ENCODE data around the gene ZNF500.
A peak's percentile ranks its signal among the peaks of the same experiment; 100 is the strongest.
"Not testable (repeated sequence)": the region's sequence is repeated elsewhere in the genome, so short reads cannot be mapped to it uniquely, and the experiment has no call there.

ZNF500 gene

DNA sequence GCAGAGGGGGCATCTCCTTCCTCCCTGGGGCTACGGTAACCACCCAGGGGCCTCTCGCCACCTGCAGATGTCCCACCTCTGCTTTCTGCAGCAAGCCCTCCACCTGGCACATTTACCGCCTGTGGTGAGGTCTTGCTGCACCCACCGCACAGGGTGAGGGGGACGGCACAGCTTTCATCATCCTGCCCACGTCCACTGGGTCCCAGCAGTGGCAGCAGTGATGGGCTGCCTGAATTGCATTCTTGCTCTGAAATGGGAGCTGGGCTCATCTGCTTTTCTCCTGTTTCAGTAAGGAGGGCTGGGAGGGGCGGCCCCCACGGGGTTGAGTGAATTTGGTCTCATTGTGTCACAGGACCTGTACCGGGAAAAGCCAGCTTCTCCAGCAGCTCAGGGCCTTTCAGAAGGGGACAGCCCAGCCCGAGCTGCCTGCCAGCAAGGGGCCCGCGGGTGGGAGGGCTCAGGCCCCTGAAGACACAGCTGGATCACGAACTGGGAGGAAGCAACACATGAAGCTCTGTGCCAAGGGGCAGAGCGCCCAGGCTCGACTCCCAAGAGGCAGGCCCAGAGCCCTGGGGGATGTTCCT lies 19.9 kb downstream of the ZNF500 start:
- DNase-seq (ENCODE audit: low read depth in 1 of 2, low spot score in 1 of 2): no peak

- no peak for DNase-seq (ENCODE audit: low read depth in 1 of 2, low spot score in 1 of 2)
These were observed 20.7 kb downstream of the ZNF500 start for GRCh38 chr16:4746215-4746614.

DNA sequence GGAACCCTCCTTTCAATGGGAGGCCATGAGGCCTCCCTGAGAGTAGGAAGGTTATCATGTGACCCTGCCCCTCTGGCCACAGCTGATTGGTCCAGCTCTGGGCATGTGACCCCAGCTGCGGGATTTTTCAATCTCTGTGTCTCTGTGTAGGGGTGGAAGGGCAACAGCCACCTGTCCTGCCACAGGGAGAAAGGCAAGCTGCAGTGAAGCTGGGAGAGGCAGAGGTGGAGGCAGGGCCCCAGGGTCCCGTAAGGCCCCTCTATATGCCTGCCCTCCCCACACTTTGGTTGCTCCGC lies 21.7 kb downstream of the ZNF500 start:
- no peak for DNase-seq (ENCODE audit: low read depth in 1 of 2, low spot score in 1 of 2)

GRCh38 chr16:4744555-4745273 lies 22.2 kb downstream of the ZNF500 start:
- DNase-seq (ENCODE audit: low read depth in 1 of 2, low spot score in 1 of 2): no peak

- DNase-seq (ENCODE audit: low read depth in 1 of 2, low spot score in 1 of 2): no peak
These were observed 23.6 kb downstream of the ZNF500 start for GRCh38 chr16:4743226-4743878.

DNA sequence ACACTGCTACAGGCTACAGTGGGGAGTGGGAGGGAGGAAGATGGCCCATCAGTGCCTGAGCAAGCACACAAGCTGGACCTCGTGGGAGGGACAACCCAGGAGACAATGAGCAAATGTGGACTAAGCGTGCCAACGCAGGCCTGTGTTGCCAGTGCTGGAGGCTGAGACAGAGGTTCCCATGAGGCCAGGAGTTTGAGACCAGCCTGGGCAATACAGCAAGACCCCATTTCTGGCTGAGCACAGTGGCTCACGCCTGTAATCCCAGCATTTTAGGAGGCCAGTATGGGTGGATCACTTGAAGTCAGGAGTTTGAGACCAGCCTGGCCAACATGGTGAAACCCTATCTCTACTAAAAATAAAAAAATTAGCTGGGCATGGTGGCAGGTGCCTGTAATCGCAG lies 28.6 kb downstream of the ZNF500 start:
- not testable (repeated sequence) for DNase-seq (ENCODE audit: low read depth in 1 of 2, low spot score in 1 of 2)

GRCh38 chr16:4737545-4737944 lies 29.4 kb downstream of the ZNF500 start:
- DNase-seq (ENCODE audit: low read depth in 1 of 2, low spot score in 1 of 2): no peak

DNA sequence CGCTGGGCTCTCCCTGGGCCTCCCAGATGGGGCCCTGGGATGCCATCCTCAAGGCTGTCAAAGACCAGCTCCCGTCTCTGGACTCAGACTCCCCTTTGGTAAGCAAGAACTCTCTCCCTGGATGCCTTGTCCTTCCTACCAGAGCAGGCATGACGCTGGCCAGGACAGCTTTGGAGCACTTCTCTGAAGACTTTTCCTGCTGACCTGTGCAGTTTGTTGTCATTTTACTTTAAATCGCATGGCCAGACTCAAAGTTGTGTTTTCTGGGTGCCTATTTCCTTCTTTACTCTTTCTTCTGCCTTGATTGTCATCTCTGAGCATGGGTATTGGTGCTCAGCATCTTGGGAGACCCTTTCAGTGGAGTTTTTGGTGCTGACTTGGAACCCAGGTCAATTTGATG lies 30.4 kb downstream of the ZNF500 start:
- no peak for DNase-seq (ENCODE audit: low read depth in 1 of 2, low spot score in 1 of 2)

DNA sequence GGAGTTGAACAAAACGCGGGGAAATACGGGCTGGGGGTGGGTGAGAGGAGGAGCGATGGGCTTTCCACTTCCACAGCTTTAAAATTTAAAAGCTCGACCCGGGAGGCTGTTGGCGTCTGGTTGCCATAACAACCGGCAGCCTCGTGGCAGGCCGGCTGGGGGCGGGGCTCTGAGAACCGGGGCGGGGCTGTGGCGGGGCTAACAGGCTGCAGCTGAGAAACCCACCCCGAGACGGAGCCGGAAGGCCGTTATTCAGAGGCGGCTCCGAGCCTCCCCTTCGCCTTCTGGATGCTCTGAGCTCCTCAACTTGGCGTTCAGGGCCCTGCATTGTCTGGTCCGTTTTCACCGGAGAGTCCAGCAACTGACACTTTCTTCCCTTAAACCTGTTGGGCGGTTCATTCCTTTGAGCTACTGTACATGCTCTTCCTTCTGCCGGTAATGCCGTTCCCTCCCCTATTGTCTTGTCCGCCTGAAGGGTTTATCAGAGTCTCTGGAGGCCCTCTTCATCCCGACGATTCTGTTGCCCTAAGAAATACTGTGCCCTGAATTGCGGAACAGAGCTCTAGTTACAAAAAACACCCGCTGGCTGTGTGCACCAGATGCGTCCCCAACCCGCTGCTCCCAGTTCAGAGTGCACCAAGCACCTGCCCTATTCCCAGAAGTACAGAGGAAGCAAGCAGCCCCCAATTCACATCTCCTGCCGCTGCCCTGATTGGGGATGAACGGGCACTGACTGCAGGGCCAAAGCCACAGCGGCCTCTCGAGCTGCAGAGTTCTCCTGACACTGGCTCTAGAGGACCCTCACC lies 32.0 kb downstream of the ZNF500 start:
- peak; percentile 82 to 87 for DNase-seq (ENCODE audit: low read depth in 1 of 2, low spot score in 1 of 2)

- peak; percentile 63 to 70 for DNase-seq (ENCODE audit: low read depth in 1 of 2, low spot score in 1 of 2)
These were observed 32.8 kb downstream of the ZNF500 start, which contains the start of the genes ANKS3 and DNAAF8 for GRCh38 chr16:4734063-4734729. ANKS3 (minus strand) TSS chr16:4734271; CDS start chr16:4730149, 4,122 bp downstream. DNAAF8 (plus strand) TSS chr16:4734537; CDS start chr16:4736515, 1,978 bp downstream.

DNA sequence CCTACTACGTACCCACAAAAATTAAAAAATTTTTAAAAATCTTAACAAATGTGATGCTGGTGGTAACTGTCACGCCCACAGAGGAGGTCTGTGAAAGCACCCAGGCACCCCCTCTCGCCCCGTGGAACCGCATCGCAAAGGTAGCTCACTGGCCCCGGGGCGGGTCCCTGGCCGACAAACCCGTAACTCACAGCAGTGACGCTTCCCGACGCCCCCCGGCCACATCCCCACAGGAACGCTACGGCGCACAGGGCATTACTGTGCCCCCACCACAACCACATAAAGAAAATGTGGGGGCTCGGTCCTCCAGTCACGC lies 33.3 kb downstream of the ZNF500 start:
- DNase-seq (ENCODE audit: low read depth in 1 of 2, low spot score in 1 of 2): peak in 1 of 2 donors; percentile 6

GRCh38 chr16:4733211-4733742 lies 33.7 kb downstream of the ZNF500 start:
- DNase-seq (ENCODE audit: low read depth in 1 of 2, low spot score in 1 of 2): no peak

GRCh38 chr16:4729876-4730275 lies 37.1 kb downstream of the ZNF500 start:
- no peak for DNase-seq (ENCODE audit: low read depth in 1 of 2, low spot score in 1 of 2)

DNA sequence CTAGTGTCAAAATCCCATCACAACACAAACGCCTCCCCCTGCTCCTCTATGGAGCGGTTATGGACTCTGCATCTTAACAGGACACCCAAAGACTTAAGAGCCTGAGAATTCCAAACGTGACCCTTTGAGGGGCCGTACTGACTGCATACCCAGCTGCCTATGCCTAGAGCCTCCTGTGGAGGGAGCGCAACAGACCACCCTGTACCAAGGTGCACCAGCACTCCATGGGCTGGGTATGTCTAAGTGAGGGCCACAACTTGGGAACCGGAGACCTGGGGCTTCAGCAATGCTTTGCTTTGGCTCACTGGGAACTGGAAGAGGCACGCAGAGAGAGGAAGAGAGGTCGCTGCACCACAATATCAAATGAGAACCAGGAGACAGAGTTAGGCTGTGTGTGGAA lies 38.3 kb downstream of the ZNF500 start:
- DNase-seq (ENCODE audit: low read depth in 1 of 2, low spot score in 1 of 2): no peak

DNA sequence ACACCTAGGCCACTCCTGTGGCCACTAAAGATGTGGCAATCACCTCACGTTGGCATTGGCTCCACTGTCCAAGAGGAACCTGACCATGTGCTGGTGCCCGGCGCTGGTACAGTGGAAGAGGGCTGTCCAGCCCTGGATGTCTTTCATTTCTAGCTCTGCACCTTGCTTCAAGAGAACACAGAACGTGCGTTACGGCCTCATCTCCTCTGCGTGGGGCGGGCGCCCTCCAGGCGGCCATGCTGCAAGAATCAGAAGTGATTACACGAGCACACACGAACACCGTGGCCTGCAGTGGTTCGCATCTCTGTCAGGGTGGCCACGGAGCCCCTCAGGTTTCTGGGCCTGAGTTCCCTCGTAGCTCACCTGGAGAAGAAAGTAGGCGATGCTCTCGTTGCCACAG lies 40.3 kb downstream of the ZNF500 start:
- no peak for DNase-seq (ENCODE audit: low read depth in 1 of 2, low spot score in 1 of 2)

- DNase-seq (ENCODE audit: low read depth in 1 of 2, low spot score in 1 of 2): no peak
These were observed 42.2 kb downstream of the ZNF500 start for GRCh38 chr16:4724661-4725270.

GRCh38 chr16:4723071-4723767 lies 43.7 kb downstream of the ZNF500 start:
- no peak for DNase-seq (ENCODE audit: low read depth in 1 of 2, low spot score in 1 of 2)

DNA sequence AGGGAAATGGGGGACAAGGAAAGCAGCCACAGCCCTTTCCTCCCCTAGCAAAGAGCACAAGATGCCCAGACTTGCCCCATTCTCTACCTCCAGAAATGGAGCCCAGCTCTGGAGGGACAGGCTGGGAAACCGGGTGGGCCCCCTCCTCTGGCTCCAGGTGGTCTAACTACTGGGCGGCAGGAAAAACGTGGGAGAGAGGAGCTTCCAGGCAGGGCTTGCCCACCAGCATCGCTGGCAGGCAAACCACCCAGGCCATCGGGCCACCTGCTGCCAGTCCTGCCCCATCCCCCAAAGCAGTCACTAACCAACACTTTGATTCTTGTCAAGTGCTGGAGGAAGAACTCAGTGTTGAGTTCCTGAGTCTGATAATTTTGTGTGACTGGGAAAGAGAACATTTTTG lies 48.5 kb downstream of the ZNF500 start:
- no peak for DNase-seq (ENCODE audit: low read depth in 1 of 2, low spot score in 1 of 2)

DNA sequence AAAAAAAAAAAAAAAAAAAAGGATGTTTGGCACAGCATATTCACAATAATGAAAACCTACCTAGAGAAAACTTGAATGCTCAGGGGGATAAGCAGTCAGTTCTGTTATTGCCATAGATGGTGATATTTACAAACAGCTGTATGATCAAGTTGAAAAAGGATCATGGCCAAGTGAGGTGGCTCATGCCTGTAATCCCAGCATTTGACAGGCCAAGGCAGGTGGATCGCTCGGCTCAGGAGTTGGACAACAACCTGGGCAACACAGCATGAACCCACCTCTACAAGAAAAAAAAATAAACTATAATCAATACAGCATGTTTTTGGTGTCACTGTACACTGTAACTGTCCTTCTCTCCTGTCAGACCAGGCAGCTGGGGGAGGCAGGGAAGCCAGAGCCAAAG lies 52.0 kb downstream of the ZNF500 start:
- no peak for DNase-seq (ENCODE audit: low read depth in 1 of 2, low spot score in 1 of 2)

Measured in activated CD4-positive, alpha-beta T cell treated with anti-CD3 and anti-CD28 coated beads, Interleukin-2, amount 50 U/mL, for 24 hours (primary cell).